HG03342 (cell line): ENCODE results near the gene TMEM135.

Experiments
- ATAC-seq: cut with Tn5 transposase; IDR thresholded peaks from one replicate; pipeline ENCODE4 v1.9.1; 2021; ENCODE audit warnings: mild to moderate bottlenecking, moderate library complexity; ENCODE audit not compliant: unreplicated experiment

The TMEM135 gene

DNA sequence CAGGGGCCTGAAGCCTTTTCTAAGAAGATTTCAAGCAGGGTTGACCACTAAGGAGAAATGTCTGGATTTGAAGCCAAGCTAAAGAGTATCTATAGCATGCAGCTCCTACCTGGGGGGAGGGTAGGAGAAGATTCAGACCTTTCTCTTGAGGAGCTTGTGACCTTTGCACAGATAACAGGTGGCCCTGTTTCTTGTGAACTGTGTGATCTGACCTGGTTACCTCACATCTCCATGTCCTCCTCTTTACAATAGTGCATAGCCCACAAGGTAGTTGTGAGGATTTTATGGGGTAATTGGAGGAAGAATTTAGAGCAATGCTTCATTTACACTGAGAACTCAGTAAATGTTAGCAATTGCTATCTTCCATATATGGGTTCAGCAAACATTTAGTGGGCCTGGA lies 310.1 kb downstream of the TMEM135 start:
- no peak for ATAC-seq

- no peak for ATAC-seq
These were observed 313.9 kb downstream of the TMEM135 start for GRCh38 chr11:87351676-87352075.

- ATAC-seq = peak; percentile 95
These were observed 315.3 kb downstream of the TMEM135 start for GRCh38 chr11:87352759-87353707.

- ATAC-seq = no peak
These were observed 316.1 kb downstream of the TMEM135 start for GRCh38 chr11:87353771-87354345.

GRCh38 chr11:87355596-87355995 lies 317.9 kb downstream of the TMEM135 start:
- no peak for ATAC-seq

- no peak for ATAC-seq
These were observed 318.7 kb downstream of the TMEM135 start for GRCh38 chr11:87356428-87356827.

- ATAC-seq = no peak
These were observed 320.7 kb downstream of the TMEM135 start for GRCh38 chr11:87358461-87358860.

- no peak for ATAC-seq
These were observed 321.7 kb downstream of the TMEM135 start for GRCh38 chr11:87359401-87359800.

DNA sequence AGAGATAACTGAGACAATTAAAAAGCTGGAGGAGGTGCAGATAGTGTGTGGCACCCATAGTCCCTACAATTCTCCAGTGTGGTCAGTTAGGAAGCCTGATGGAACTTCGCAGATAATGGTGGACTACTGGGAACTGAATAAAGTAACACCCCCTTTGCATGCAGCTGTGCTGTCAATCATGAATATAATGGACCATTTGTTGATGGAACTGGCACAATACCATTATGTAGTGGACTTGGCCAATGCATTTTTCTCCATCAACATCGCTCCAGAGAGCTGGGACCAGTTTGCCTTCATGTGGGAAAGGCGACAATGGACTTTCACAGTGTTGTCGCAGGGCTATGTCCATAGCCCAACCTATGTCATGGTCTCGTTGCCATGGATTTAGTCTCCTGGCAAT lies 324.2 kb downstream of the TMEM135 start:
- ATAC-seq = no peak

GRCh38 chr11:87366346-87366745 lies 328.6 kb downstream of the TMEM135 start:
- ATAC-seq = no peak

- no peak for ATAC-seq
These were observed 329.1 kb downstream of the TMEM135 start for GRCh38 chr11:87366763-87367405.

DNA sequence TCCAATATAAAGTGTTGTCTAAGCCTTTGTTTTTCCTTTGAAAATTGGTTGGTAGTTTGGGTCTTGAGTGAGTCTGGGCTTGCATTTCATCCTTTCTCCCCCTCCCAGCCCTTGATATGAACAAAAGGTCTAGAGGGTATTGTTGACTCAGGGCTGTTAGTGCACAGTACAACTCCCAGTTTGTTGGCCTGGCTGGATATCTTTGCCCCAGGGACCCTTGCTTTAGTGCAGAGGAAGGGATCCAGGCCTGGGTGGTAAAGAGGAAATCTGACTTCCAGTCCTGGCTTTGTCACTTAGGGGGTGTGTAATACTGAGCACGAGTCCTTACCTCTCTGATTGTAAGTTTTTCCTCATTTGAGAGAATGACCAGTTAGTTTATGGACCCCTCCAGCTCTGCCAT lies 330.4 kb downstream of the TMEM135 start:
- no peak for ATAC-seq

GRCh38 chr11:87368858-87369480 lies 331.2 kb downstream of the TMEM135 start:
- no peak for ATAC-seq

- ATAC-seq = no peak
These were observed 332.2 kb downstream of the TMEM135 start for GRCh38 chr11:87369888-87370287.

DNA sequence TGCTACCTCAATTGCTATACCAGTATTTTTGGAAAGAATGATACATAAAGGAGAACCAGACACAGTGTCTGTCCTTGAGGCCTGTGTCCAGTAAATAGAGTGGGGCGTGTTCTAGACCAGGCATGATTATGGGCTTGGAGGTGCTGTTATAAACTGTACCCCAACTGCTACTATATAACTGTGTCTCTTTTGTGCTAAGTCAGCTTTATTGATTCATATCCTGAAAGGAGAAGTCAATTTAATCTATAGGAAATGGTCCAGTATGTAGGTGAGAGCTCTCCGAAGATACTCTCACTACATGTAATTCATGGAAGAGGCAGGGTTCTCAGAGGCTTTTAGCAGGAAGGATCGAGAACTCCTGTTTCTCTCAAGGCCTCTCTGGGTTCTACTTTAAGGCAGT lies 334.3 kb downstream of the TMEM135 start:
- ATAC-seq = no peak
